Prostate gland (tissue), 2 donors: ENCODE results near the gene PRL. TPM values are rescaled to one million over a fixed set of nuclear protein-coding genes. Genes with fewer than 3 reads are reported as not detected.

Experiments
- DNase-seq: peaks from one replicate; pipeline ENCODE4 v3.0.0-alpha.2; 2019; ENCODE audit warnings: low spot score
- H3K27ac ChIP-seq, 2 donors: fragments of 200-600 bp; sonication (generic); 2 replicates each; pipeline ENCODE4 v1.5.1; 2017 to 2019
- H3K27me3 ChIP-seq: fragments of 200-600 bp; sonication (generic); replicated peaks from 2 replicates; pipeline ENCODE4 v1.5.1; 2019; ENCODE audit not compliant: insufficient read depth
- H3K36me3 ChIP-seq, 2 donors: fragments of 200-600 bp; sonication (generic); 1 replicate in 1 of 2; 2 replicates in 1 of 2; pipeline versions ENCODE4 v1.5.1 to v1.8.1; 2017 to 2019
- H3K4me1 ChIP-seq: fragments of 200-600 bp; sonication (generic); replicated peaks from 2 replicates; pipeline ENCODE4 v1.5.1; 2019
- H3K4me3 ChIP-seq, 2 donors: fragments of 200-600 bp; sonication (generic); 2 replicates each; pipeline ENCODE4 v1.5.1; 2017 to 2019
- H3K9me3 ChIP-seq: fragments of 200-600 bp; sonication (generic); 2 replicates; pipeline ENCODE4 v1.5.1; 2017
- CTCF ChIP-seq, 4 experiments: fragments of 200-600 bp in 2 of 4; fragments of 450-650 bp in 2 of 4; sonication (generic) in 2 of 4; IDR thresholded peaks; 1 replicate in 3 of 4; 2 replicates in 1 of 4; pipeline ENCODE4 v1.5.1; 2016 to 2019; ENCODE audit warnings: antibody characterized with exemption in 4 of 4, mild to moderate bottlenecking in 2 of 4, moderate library complexity in 2 of 4
- POLR2A ChIP-seq: fragments of 450-650 bp; IDR thresholded peaks from one replicate; pipeline ENCODE4 v1.6.1; 2016; ENCODE audit warnings: antibody characterized with exemption, mild to moderate bottlenecking
- POLR2AphosphoS5 ChIP-seq: sonication (generic); formaldehyde crosslinking; IDR thresholded peaks from one replicate; pipeline ENCODE4 v1.6.1; 2017; ENCODE audit warnings: antibody characterized with exemption
- WGBS: methylation state at CpG from one replicate; pipeline ENCODE4 v1.1.5; 2018; 5-methylcytosine and 5-hydroxymethylcytosine counted together
- intact Hi-C: fragments of 100-400 bp; cut with DNase I; formaldehyde crosslinking; loops from one replicate; pipeline ENCODE4 v1.14.2; 2022
- total RNA-seq, 2 donors: library from RNA; depleted of rRNA; stranded (reverse); fragments of >200 nt; gene quantifications; one replicate each; pipeline ENCODE4 v1.1.0, GENCODE V29; 2016

PRL gene
- total RNA-seq, 2 donors from 2014 or later: not detected

- Histone ChIP-seq H3K9me3 (no peaks in the 10 kb centered on the region), H3K4me1 (no peaks in the 10 kb centered on the region), H3K27me3 (no peaks in the 10 kb centered on the region), H3K36me3 (no peaks in the 10 kb centered on the region), H3K4me3 (no peak overlapping the region), H3K27ac (no peak overlapping the region)
- DNase-seq: no peak
- 97% methylated on average over 8 of the region's 8 CpGs for WGBS
- no peak for TF ChIP-seq POLR2AphosphoS5
- TF ChIP-seq CTCF (IDR thresholded peaks at IDR 0.05): no peak
- TF ChIP-seq POLR2A: no peak
- intact Hi-C loops: no loop called here
These were observed 6.8 kb downstream of the PRL start for GRCh38 chr6:22290045-22290444.

GRCh38 chr6:22288721-22289120 is 8.1 kb downstream of the PRL start:
- no peak for DNase-seq
- TF ChIP-seq POLR2AphosphoS5 (no peak), CTCF (IDR thresholded peaks at IDR 0.05) (no peak), POLR2A (no peak)
- H3K4me1 ChIP-seq: no peaks in the 10 kb centered on the region
- no peaks in the 10 kb centered on the region for H3K9me3 ChIP-seq
- H3K27me3 ChIP-seq: no peaks in the 10 kb centered on the region
- no peaks in the 10 kb centered on the region for H3K36me3 ChIP-seq
- intact Hi-C loops: no loop called here
- 92% methylated on average over 18 of the region's 18 CpGs for WGBS
- no peak overlapping the region for H3K27ac ChIP-seq
- no peak overlapping the region for H3K4me3 ChIP-seq

GRCh38 chr6:22284666-22285065 is 12.2 kb downstream of the PRL start:
- Histone ChIP-seq H3K4me1 (no peaks in the 10 kb centered on the region), H3K9me3 (no peaks in the 10 kb centered on the region), H3K36me3 (no peaks in the 10 kb centered on the region), H3K4me3 (no peak overlapping the region), H3K27me3 (no peaks in the 10 kb centered on the region), H3K27ac (no peak overlapping the region)
- TF ChIP-seq POLR2AphosphoS5: no peak
- TF ChIP-seq CTCF (IDR thresholded peaks at IDR 0.05): no peak
- no peak for TF ChIP-seq POLR2A
- no peak for DNase-seq
- WGBS: 96% methylated on average over 2 of the region's 2 CpGs
- intact Hi-C loops: no loop called here

- 96% methylated on average over 9 of the region's 9 CpGs for WGBS
- intact Hi-C loops: no loop called here
- Histone ChIP-seq H3K4me1 (no peaks in the 10 kb centered on the region), H3K36me3 (no peaks in the 10 kb centered on the region), H3K27ac (no peak overlapping the region), H3K27me3 (no peaks in the 10 kb centered on the region), H3K4me3 (no peak overlapping the region), H3K9me3 (no peaks in the 10 kb centered on the region)
- no peak for DNase-seq
- TF ChIP-seq POLR2AphosphoS5 (no peak), POLR2A (no peak), CTCF (IDR thresholded peaks at IDR 0.05) (no peak)
These were observed 15.3 kb downstream of the PRL start for GRCh38 chr6:22281341-22282085.

GRCh38 chr6:22279427-22279826 is 17.4 kb downstream of the PRL start:
- no peaks in the 10 kb centered on the region for H3K27me3 ChIP-seq
- no peaks in the 10 kb centered on the region for H3K4me1 ChIP-seq
- 96% methylated on average over 2 of the region's 2 CpGs for WGBS
- DNase-seq: no peak
- TF ChIP-seq CTCF (IDR thresholded peaks at IDR 0.05) (no peak), POLR2A (no peak), POLR2AphosphoS5 (no peak)
- no peaks in the 10 kb centered on the region for H3K36me3 ChIP-seq
- H3K27ac ChIP-seq: no peak overlapping the region
- no peaks in the 10 kb centered on the region for H3K9me3 ChIP-seq
- intact Hi-C loops: no loop called here
- H3K4me3 ChIP-seq: no peak overlapping the region
